Fibroblast of skin of back (primary cell): ENCODE data around the gene NCK1.
A peak's percentile ranks its signal among the peaks of the same experiment; 100 is the strongest.
"Not testable (repeated sequence)": the region's sequence is repeated elsewhere in the genome, so short reads cannot be mapped to it uniquely, and the experiment has no call there.

Experiments
- DNase-seq: peaks from one replicate; pipeline ENCODE4 v3.0.0-alpha.2; 2013

NCK1 gene

DNA sequence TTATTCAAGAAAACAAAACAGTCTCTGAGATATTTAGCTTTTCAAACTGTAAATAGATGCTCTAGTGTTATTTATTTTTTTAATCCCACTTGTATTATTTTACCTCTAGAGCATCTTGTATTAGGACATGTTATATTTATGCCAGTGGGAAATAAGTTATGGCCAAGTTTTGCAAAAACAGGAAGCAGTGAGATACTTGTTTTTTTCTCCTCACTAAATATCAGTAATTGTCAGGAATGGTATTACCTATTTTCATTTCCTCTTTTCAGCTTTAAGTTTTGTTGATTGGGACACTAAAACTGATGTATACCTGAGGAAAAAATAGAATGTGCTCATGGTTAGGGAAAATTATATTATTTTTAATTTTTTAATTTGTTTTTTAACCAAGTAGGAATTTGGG is 87.1 kb downstream of the NCK1 start:
- no peak for DNase-seq

DNA sequence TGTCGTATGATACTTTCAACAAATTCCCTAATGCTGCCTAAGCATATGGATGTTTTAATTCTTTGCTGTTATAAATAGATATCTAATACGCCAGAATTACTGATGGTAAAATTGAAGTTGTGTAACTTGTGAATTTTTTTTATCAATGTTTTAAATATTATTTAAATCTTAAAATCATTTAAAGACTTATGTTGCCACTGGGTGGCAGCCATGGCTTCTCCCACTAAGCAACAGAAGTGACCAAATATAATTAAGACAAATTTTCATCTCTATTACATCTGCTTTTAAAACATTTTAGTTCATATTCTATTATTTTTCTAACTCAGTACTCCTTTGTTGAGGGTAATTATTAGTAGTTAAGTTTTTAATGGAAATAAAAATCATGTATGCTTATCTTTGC is 87.7 kb downstream of the NCK1 start:
- DNase-seq = no peak

DNA sequence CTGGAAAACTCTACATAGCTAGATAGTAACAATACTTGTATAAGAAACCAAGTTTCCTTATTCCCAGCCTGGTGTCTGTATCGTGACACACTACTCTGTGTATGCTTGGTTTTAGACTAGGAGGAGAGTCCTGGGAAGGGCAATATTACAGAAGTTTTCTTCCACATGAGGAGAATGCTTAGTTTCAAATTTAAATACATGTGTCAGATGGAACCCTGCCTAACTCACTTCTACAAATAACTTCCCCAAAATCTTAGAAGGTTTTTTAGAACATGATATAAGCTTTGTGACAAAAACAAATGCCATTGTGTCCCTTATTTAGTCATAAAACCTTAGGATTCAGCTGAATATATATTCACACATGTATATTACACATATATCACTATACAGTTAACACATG is 88.6 kb downstream of the NCK1 start:
- no peak for DNase-seq

DNA sequence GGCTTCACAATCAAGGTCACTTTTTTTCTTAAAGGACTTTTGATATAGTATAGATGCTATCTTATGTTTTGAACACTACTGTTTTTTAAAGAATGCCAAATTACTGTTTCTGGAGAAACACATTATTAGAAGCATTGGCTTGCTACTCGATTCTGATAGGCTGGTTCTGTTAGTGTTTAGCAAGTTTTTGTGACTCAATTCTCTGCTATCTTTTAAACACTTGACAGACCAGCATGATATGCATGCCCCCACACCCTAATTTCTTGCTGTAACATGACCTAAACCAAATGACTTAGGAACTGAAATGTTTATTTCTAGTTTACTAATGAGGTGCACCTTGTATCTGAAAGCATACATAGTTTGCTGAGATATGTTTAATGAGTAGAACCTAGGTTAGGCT is 90.3 kb downstream of the NCK1 start:
- DNase-seq = no peak

DNA sequence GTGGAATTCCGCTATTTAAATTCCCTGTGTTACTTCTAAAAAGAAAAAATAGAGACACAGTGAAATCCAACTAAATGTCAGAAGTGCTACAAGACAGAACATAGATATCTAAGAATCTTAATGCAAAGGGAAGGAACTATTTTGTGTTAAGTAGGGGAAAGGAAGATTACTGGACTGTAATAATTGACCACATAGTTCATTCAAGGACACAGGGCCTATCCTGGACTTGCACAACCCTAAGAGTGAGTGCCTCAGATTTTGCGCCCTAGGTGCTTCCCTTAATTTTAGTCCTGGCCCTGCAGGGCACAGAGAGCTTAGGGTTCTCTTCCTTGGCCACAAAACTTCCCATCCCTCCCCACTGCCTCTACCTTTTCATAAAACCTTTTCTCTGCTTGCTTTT is 92.2 kb downstream of the NCK1 start:
- no peak for DNase-seq

DNA sequence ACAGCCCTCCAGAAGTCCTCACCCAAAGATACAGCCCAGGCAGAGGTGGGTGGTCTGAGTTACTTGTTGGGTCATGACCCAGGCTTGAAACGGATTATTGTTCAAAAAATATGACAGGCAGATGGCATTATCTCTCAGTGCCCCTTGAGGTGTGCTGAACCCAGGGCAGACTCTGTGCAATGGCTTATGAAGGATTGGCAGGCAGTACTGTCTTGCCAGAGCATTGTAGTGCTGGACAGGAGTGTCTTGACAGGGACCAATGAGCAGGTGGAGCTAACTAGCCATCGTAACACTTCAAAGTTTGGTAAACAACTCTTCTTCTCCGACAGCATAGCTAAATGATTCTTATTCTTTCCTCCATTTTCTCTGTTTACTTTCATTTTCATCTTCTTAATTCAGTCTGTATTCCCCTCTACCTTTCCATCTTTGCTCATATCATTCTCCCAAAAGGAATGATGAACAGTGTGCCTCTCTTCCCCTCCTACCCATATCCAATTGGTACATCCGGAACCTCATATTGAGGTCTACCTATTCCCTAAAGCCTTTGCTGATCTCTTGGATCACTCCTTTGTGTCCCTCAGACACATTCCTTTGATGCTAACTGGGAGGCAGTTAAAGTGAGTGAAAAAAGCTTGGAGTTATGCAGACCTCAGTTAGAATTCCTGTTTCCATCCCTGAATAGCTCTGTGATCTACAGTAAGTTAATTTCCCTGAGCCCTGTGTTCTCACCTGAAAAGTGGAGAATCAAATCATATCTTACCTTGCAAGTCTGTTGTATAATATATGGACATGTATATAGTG is 93.2 kb downstream of the NCK1 start:
- DNase-seq = no peak

DNA sequence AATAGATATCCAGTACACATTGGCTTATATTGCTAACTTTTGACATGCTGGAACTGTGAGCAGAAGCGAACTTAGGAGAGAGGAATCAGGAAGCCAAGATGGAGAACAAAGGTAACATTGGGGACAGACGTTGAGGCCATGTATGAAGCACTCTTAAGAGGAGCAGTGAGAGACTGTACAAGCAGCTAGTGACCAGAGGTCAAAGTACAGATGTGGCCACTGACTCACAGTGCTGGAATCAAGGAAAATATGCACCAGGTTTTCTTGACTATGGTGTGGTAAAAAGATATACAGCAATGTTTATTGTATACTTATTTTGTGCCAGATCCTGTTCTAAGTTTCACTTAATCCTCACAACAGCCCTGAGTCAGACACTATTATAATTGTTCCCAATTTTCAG is 93.8 kb downstream of the NCK1 start:
- DNase-seq = peak; percentile 62

DNA sequence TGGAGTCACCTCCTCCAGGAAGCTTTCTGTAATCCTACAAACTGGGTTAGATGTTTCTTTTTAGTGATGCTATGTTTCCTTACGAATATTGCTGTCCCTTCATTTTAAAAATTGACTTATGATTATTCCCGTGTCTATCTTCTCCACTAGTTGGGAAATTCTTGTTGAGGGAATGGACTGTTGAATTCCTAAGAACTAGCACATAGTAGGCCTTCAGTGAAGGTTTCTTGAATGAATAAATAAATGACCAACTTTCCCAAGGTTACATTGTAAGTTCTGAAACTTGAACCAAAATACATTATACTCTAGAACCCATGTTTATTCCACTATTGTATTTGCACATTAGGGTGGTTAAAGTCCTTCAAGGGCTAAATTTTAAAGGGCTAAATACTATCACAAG is 95.0 kb downstream of the NCK1 start:
- no peak for DNase-seq

DNA sequence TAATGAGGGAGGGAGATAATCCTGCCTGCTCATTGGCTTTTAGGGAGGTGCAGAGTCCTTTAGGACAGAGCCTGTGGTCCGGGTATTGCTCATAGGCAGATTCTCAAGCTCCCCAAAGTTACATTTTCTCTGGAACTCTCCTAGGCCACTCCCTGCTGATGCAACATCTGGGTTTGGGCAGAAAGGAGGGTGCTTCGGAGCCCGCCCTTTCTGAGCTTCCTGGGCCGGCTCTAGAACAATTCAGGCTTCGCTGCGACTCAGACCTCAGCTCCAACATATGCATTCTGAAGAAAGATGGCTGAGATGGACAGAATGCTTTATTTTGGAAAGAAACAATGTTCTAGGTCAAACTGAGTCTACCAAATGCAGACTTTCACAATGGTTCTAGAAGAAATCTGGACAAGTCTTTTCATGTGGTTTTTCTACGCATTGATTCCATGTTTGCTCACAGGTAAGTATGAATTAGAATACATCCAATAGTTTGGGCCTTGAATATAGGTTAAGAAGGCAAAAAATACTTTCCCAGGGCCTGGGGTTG is 95.8 kb downstream of the NCK1 start, which contains the start of gene IL20RB:
TSS of gene IL20RB (plus strand) at position 233 of the 538 bp plus-strand sequence. CDS start at position 364, 131 bp downstream.
- peak; percentile 80 for DNase-seq

DNA sequence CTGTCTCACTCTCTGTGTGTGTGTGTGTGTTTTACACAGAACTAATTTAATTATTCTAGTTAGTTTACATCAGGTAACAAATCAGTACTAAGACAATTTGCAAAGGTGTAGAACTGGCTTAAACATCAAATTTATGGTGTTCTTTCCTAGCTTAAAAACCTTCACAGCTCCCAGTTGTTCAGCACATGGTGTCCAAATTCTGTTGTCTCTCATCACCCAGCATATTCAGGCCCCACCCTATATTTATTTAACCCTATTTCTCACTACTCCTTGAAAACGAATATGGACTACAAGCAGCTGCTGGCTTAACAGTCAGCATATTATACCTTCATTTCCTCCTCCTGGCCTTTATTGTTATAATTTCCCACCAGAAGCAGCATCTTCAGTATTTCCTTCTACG is 96.9 kb downstream of the NCK1 start:
- no peak for DNase-seq

DNA sequence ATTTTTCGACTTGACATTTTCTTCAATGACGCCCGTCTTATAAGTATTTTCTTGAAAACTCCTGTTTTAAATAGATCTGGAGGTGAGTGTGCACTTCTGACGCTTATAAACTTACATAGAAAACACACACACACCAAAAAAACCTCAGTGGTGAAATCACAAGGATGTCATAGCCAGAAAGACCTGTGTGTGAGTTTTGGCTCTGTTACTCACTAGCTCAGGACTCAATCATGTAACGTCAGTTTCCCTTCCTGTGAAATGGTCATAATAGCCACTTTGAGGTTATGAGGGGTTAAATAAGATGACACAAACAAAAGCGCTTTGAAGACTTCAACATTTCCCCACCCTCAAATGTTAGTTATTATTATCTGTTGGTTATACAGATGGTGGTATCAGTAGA is 97.6 kb downstream of the NCK1 start:
- DNase-seq = no peak

DNA sequence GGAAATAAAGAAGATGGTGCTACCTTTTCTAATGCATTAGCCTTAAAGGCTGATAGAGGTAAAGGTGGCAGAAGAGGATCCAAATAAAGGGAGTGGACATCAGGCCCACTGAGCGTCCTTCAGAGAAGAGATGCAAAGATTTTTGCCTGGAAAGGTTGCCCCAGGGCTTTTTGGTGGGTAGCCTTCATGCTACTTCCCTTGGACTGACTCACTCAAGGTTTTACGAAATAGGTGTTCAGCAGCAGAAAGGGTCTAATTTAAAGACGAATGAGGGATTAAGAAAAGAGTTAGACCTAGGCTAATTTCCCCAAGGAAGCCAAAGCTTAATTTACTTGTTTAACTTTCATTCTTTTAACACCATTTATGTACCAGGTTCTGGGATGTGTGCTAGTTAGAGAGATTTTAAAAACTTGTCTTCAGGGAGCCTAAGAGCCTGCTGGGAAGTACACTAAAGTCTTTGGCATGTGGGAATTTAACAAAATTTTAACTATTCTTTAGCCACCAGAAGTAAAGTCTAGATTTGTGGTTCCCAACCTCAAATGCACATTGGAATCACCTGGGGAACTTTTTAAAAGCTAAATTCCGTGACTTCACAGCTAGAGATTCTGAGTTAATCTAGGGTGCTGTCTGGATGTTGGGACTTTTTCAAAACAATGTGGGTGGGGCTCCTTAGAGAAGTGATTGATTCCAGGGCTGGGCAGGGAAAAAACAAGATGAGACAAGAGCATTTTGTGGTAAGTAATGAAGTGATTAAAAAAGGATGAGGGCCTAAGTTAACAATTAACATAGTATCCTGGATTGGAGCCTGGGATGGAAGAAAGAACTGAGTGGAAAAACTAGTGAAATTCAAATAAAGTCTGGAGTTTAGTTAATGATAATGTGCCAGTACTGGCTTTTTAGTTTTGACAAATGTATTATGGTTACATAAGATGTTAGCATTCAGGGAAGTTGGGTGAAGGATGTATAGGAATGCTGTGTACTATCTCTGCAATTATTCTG is 99.1 kb downstream of the NCK1 start:
- DNase-seq = peak; percentile 27

DNA sequence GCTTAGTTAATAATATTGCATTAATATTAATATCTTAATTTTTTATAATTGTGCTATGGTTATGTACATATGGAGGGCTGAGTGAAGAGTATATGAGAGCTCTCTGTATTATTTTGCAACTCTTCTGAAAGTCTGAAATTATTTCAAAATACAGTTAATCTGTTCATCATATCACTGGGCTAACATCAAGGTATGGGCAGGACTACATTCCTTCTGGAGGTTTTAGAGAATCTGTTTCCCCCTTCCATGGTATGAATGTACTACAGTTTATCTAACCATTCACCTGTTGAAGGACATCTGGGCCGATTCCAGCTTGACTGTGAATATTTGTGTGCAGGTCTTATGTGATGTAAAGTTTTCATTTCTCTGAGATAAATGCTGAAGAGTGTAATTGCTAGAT is 100.9 kb downstream of the NCK1 start:
- no peak for DNase-seq

DNA sequence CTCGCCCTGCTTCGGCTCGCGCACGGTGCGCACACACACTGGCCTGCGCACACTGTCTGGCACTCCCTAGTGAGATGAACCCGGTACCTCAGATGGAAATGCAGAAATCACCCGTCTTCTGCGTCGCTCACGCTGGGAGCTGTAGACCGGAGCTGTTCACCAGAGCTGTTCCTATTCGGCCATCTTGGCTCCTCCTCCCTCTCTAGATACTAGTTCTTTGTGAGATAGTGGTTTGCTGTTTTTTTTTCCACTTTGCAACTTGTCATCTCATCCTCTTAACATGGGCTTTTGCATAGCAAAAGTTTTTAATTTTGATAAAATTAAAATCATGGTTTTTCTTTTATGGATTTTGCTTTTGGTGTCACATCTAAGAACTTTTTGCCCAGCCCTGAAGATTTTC is 107.5 kb downstream of the NCK1 start:
- not testable (repeated sequence) for DNase-seq

DNA sequence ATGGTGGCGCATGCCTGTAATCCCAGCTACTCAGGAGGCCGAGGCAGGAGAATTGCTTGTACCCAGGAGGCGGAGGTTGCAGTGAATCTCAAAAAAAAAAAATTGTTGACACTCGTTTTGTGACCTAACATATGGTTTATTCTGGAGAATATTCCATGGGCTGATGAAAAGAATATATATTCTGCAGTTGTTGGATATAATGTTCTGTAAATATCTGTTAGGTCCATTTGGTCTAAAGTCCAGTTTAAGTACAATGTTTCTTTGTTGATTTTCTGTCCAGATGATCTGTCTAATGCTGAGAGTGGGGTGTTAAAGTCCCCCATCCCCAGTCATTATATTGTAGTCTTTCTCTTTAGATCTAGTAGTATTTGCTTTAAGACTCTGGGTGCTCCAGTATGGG is 111.3 kb downstream of the NCK1 start:
- DNase-seq = no peak

DNA sequence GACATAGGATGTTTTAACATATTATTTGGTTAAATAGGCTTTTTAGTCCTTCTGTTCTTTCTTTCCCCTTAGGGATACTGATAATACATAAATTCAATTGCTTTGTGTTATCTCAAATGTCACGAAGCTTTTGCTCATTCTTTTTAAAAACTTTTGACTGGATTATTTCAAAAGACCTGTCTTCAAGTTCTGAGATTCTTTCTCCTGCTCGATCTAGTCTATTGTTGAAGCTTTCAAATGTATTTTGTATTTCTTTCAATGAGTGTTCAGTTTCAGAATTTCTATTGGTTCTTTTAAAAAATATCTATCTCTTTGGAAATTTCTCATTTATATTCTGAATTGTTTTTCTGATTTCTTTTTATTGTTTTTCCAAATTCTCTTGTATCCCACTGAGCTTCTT is 112.7 kb downstream of the NCK1 start:
- DNase-seq = no peak

DNA sequence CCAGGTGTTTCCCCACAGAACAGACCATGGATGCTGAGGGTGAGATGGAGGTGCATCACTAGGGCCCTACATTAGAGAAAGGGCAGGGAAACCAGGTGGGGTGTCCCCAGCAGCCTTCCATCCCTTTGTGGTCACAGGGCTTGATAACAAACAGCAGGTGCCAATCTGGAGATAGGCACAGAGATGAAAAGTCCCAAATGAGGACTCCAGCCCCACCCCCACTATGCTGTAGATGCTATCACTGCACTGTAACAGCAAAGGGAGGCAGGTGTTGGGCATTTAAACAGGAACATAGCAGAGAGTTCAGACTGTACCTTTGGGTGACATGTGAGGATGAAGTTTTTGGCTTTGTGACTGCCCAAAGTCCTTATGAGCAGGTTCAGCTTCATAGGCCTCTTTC is 117.2 kb downstream of the NCK1 start:
- DNase-seq = no peak

DNA sequence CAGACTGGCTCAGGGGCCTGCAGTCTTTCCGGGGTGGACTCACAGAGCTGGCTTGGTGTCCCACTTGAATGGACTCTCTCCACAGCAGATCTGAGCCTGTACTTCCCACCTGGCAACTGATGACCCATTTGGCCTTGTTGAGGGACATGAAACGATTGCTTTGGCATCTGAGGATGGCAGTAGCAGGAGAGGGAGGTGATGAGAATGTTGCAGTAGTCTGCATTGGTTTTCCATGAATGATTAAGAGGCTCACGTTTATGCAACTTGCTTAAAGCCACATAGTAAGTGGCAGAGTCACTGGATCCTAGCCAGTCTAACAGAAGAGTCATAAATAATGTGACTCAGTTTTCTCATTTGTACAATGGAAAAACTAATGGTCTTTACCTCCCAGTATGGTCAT is 117.7 kb downstream of the NCK1 start:
- DNase-seq = no peak

DNA sequence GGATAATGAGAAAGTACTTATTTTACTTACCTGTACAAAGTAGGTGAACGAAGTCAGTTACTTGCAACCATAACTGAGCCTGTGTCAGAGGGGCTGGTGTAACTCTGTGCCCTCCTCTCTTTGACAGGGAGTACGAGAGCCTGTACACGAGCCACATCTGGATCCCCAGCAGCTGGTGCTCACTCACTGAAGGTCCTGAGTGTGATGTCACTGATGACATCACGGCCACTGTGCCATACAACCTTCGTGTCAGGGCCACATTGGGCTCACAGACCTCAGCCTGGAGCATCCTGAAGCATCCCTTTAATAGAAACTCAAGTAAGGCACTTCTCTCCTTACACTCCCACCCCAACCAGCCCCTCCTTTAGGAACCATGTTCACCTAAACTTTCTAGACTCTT is 120.0 kb downstream of the NCK1 start:
- no peak for DNase-seq

DNA sequence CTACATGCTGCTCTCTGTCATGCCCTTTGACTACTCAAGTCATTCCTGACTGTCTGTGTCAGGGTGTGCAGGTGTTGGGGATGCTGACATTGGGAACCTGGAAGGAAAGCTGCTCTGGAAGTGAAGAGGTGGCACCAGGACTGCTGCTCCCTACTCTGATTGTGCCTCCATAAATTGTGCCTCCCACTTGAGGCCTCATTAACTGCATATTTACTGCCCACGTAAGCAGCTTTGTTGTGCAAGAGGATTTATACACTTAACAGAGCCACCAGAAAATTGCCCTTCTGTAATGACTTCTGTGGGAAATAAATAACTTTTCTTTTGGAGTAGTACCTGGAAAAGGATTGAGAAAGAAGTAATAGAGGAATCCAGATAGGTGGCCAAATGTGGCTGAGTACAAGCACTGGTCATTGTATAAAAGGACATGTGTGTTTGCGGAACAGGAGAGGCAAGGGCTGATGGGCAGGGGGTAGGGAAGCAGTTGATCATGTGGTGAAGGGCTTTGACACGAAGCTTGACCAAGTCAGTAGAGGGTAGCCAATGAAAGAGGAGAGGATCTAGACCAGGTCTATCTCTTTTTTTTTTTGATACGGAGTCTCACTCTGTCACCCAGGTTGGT is 120.6 kb downstream of the NCK1 start:
- no peak for DNase-seq

DNA sequence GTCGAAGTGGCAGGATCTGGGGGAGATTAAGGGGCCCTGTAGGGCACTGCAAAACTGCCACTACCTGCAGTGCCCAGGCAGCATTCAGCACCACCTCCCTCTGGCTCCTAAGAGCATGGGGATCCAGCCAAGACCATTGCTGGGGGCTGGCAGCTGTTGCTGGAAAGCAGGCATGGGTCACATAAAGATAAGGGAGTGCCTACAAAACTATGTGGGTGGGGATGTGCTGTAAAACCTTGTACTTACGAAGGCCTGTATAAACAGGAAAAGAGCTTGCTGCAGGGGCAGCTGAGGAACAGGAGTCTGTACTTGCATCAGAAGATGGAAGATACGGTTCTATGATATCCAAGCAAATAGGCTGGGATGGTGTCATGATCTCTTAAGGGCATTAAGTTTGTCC is 122.8 kb downstream of the NCK1 start:
- no peak for DNase-seq

DNA sequence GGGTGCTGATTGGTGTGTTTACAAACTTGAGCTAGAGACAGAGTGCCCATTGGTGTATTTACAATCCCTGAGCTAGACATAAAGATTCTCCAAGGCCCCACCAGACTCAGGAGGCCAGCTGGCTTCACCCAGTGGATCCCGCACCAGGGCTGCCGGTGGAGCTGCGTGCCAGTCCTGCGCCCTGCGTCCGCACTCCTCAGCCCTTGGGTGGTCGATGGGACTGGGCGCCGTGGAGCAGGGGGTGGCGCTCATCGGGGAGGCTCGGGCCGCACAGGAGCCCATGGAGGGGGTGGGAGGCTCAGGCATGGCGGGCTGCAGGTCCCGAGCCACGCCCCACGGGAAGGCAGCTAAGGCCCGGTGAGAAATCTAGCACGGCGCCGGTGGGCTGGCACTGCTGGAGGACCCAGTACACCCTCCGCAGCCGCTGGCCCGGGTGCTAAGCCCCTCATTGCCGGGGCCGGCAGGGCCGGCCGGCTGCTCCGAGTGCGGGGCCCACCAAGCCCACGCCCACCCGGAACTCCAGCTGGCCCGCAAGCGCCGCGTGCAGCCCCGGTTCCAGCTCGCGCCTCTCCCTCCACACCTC is 125.5 kb downstream of the NCK1 start:
- not testable (repeated sequence) for DNase-seq

DNA sequence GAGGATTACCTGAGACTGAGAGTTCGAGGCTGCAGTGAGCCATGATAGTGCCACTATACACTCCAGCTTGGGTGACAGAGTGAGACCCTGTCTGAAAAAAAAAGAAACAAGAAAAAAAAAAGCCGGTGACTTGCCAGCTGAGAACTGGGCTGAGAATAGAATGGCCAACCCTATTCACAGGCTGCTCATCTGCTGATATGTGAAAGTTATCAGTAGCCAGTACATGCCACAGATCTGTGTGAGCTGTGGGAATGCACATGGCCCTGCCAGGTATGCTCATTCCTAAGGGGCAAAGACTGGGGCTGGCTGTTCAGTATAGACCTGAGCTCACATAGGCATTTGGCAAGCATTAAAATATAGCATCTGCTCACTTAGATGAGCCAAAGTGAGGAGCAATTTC is 126.6 kb downstream of the NCK1 start:
- DNase-seq = no peak
